Measurements from ENCODE around the gene ABL1. TPM values are rescaled to one million over a fixed set of nuclear protein-coding genes. Genes with fewer than 3 reads are reported as not detected.

Gene ABL1
- polyA plus RNA-seq (2012; ENCODE audit: insufficient read length, low read depth) = 87.9 TPM

- TF ChIP-seq TAF1 (IDR thresholded peaks at IDR 0.05; ENCODE audit: borderline replicate concordance, insufficient read depth, low read length) = no peak
- 0 out of 2 replicates have a peak, but pooled peaks have one; percentile 41 for TF ChIP-seq POLR2AphosphoS5 (IDR thresholded peaks at IDR 0.05; ENCODE audit: low read depth, low read length)
- 0 out of 4 replicates have a peak, but pooled peaks of 1 of the 2 experiments have one; percentile 2 for TF ChIP-seq REST (IDR thresholded peaks at IDR 0.05; ENCODE audit: insufficient read depth in 1 of 2, low read depth in 2 of 2, low read length in 2 of 2)
- 0 out of 2 replicates have a peak, but pooled peaks have one; percentile 42 for TF ChIP-seq SIN3A (IDR thresholded peaks at IDR 0.05; ENCODE audit: borderline replicate concordance, insufficient read depth, low read length)
- TF ChIP-seq FOXP2 (optimal IDR thresholded peaks at IDR 0.05; ENCODE audit: borderline replicate concordance, extremely low read depth, extremely low read length, insufficient read depth) = peak; percentile 18
Observed at GRCh38 chr9:130834371-130835336, at the start of gene ABL1. Gene ABL1, plus strand, starts transcription at chr9:130835254. Its CDS starts 193 bp downstream, at chr9:130835447.

- TF ChIP-seq REST (IDR thresholded peaks at IDR 0.05; ENCODE audit: insufficient read depth in 1 of 2, low read depth in 2 of 2, low read length in 2 of 2) (no peak), FOXP2 (optimal IDR thresholded peaks at IDR 0.05; ENCODE audit: borderline replicate concordance, extremely low read depth, extremely low read length, insufficient read depth) (no peak), SIN3A (IDR thresholded peaks at IDR 0.05; ENCODE audit: borderline replicate concordance, insufficient read depth, low read length) (no peak), TAF1 (IDR thresholded peaks at IDR 0.05; ENCODE audit: borderline replicate concordance, insufficient read depth, low read length) (no peak), POLR2AphosphoS5 (IDR thresholded peaks at IDR 0.05; ENCODE audit: low read depth, low read length) (no peak)
Observed at GRCh38 chr9:130785940-130786508, 49.0 kb upstream of the ABL1 start.

- no peak for TF ChIP-seq SIN3A (IDR thresholded peaks at IDR 0.05; ENCODE audit: borderline replicate concordance, insufficient read depth, low read length)
- TF ChIP-seq FOXP2 (optimal IDR thresholded peaks at IDR 0.05; ENCODE audit: borderline replicate concordance, extremely low read depth, extremely low read length, insufficient read depth) = no peak
- TF ChIP-seq REST (IDR thresholded peaks at IDR 0.05; ENCODE audit: insufficient read depth in 1 of 2, low read depth in 2 of 2, low read length in 2 of 2) = no peak
- TF ChIP-seq TAF1 (IDR thresholded peaks at IDR 0.05; ENCODE audit: borderline replicate concordance, insufficient read depth, low read length) = no peak
- TF ChIP-seq POLR2AphosphoS5 (IDR thresholded peaks at IDR 0.05; ENCODE audit: low read depth, low read length) = no peak
Observed at GRCh38 chr9:130786526-130786925, 48.5 kb upstream of the ABL1 start.

GRCh38 chr9:130789747-130790672 is 45.0 kb upstream of the ABL1 start:
- TF ChIP-seq REST (IDR thresholded peaks at IDR 0.05; ENCODE audit: insufficient read depth in 1 of 2, low read depth in 2 of 2, low read length in 2 of 2) (no peak), SIN3A (IDR thresholded peaks at IDR 0.05; ENCODE audit: borderline replicate concordance, insufficient read depth, low read length) (no peak), FOXP2 (optimal IDR thresholded peaks at IDR 0.05; ENCODE audit: borderline replicate concordance, extremely low read depth, extremely low read length, insufficient read depth) (no peak), TAF1 (IDR thresholded peaks at IDR 0.05; ENCODE audit: borderline replicate concordance, insufficient read depth, low read length) (no peak), POLR2AphosphoS5 (IDR thresholded peaks at IDR 0.05; ENCODE audit: low read depth, low read length) (no peak)

Data from PFSK-1 (cell line).